HG03039 (cell line): Measurements from ENCODE around the gene CAMK2A.

Experiments used
- ATAC-seq: cut with Tn5 transposase; IDR thresholded peaks from one replicate; pipeline ENCODE4 v1.9.1; 2021; ENCODE audit warnings: mild to moderate bottlenecking, moderate library complexity; ENCODE audit not compliant: unreplicated experiment

Gene CAMK2A

DNA sequence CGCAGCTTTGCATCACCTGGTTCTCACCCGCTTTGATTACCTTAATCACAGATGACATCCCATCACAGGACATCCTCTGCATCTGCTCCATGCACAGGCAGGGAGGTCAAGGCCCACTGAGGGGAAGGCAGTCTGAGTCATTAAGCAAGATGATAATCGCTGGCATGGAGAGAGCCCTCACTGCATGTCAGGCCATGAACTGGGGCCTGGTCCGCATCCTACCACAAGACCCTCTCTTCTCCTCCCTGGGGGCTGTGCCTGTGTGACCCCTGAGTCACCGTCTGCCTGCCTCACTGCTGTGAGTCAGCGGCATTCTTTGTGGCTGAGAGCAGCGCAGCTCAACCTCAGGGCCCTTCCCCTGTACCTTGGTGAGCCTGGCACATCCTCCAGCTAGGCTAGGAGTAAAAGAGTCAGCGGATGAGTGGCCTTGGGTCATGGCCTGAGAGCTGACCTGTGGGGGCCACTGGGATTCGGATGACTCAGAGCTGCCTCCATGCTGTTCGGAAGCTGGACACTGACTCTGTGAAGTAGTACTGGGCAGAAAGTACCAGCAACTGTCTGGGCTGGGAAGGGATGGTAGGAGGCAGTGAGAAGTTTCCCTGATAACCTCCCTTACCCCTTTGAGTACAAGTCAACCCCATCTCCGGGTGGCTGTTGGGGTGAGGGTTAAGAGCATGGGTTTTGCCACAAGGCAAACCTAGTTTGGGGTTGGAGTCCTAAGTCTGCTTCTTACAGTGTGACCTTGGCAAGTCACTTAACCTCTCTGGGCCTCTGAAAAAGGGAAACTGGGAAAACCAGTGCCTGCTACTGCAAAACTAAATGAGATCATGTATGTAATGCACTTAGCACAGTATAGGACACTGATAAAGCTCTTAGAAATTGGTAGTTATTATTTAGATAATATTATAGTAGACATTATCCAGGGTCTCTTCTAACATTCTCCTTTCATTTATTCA lies 27.8 kb upstream of the CAMK2A start:
- no peak for ATAC-seq

DNA sequence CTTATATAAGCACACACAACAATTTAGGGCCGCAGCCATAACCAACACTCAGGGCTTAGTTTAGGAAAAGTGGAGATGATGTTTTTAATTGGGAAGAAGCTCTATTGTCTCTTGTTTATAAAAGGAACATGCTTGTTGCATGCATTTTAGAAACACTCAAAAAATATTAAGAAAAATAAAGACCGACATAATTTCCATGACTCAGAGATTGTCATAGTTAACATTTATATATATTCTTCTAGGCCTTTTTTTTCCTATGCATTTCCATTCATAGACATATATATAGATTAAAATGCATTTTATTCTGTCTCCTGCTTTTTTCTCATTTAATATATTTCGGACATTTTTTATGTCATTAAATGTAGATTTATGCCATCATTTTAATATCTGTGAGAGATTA lies 26.7 kb upstream of the CAMK2A start:
- no peak for ATAC-seq

DNA sequence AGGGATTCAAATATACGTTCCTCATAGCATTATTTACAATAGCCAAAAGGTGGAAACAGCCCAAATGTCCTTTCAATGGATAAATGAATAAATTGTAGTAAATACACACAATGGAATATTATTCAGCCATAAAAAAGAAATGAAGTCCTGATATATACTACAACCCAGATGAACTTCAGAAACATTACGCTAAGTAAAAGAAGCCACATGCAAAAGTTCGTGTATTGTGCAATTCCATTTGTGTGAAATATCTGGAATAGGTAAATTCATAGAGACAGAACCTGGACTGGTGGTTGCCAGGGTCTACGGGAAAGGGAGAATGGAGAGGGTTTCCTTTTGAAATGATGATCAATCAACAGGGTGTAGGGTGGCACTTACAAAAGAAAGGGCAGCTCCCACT lies 25.7 kb upstream of the CAMK2A start:
- ATAC-seq, result no peak

DNA sequence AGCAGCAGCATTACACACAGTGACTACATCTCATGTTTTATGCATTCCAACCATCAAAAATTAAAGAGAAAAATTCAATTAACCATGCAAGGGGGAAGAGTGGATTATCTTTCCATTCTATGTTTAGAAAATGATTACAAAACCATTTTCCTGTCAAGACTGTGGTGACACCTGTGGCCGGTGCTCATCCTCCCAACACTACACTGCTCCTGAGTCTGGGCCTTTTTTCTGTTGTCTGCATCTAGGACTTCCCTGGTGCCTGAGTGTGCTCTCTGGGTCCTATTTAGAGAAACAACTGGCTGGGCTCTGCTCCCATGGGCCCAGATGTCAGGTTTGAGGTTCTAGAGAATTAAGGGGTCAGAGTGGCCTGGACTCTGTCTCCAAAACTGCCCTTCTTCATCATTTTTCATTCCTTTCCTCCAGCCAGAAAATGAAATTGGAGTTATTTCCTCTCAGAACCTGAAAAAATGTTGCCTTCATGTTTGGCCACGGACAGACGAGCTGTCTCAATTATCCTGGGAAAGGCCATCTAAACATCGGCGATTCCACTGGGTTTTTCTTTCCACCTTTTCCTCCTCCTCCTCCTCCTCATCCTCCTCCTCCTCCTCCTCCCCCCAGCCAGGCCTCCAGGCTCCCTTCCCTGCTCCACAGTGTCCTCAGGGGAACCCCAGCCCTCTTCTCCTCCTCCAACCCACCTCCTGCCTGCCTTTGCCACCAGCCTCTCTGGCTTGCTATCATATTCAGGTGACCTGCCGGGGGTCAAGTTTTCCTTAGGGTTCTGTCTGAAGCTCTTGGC lies 24.5 kb upstream of the CAMK2A start:
- ATAC-seq, result no peak

DNA sequence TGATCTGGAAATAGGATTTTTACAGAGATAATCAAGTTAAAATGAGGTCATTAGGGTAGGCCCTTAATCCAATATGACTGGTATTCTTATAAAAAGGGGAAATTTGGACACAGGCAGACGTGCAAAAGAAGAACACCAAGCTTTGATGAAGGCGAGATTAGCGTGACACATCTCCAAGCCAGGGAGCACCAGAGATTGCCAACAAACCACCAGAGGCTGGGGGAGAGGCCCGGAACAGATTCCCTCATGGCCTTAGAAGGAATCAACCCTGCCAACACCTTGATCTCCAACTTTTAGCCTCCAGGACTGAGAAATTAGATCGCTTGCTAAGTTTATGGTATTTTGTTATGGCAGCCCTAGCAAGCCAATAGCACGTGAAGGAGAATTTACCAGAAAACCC lies 23.9 kb upstream of the CAMK2A start:
- ATAC-seq, result no peak

DNA sequence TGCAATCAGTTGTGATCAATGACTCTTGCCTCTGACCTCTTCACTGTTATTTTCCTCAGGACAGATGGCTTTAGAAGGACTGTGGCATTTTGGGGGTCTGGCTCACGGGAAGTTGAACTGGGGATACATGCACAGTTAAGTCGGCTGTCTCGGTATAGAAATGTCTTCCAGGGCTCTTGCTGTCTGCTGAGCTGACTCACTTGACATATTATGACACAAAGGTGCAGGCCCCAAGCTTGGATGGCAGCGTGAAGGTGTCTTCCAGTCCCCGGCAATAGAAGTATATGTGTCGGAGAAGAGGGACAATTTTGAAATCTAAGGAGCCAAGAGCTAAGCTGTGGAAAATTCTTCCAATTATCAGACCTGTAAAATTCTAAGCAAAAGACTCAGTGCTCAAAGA lies 22.9 kb upstream of the CAMK2A start:
- no peak for ATAC-seq

DNA sequence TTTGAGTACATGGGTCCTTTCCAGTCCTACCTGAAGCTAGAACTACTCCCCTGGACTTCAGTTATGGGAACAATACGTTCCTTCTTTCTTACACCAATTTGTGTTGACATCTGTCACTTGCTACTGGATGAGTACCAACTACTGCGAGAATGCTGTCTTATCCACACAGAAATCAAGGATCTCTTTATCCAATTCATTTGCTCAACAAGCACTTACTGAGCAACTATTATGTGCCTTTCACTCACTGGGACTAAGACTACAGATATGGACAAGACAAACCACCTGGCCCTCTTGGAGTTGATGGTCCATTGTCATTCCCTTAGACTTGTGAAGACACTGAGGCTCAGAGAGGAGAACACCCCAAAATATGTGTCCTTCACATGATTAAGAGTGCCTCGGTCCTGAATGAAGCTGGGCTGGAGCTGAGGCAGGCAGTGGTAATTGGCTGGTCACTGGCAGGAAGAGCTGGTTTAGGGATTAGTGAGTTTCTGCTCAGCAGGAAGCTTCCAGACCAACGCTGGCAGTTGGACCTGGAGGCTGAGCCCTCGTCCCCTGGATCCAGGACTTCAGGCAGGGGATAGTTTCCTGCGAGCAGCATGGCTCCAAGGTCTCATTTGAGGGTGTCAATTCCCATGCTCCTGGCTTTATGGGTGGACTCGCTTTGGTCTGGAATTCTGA lies 21.6 kb upstream of the CAMK2A start:
- ATAC-seq, result no peak

DNA sequence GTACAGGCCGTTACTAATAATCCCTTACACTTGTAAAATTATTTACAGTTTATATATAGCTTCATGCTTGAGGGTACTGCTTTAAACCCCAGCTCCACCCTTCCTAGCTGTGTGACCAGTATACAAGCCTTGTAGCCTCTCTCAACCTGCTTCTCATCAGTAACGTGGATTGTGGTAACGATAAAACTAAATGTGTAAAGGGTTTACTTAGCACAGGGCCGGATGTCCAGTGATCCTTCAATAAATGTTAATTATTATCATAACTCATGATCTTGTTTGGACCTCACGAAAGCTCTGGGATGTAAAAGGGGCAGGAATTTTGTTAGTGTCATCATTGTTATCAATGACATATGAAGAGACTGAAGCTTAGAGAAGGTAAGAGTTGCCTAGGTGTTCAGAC lies 20.7 kb upstream of the CAMK2A start:
- no peak for ATAC-seq

DNA sequence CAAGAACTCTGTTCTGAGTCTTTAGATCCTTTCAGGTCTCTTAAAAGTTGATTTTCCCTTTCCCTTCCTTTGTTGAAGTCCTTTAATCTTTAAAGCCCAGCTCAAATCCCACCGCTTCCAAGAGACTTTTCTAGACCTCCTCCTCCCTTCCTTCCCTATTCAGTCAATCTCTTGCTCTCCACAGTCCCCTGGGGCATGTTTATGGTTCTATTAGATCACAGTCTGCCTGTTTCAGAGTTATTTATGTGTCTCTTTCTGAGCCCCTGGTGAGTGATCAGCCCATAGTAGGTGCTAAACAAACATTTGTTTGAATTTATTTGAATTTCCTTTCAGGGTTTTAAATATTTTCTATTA lies 20.3 kb upstream of the CAMK2A start:
- ATAC-seq, result no peak

DNA sequence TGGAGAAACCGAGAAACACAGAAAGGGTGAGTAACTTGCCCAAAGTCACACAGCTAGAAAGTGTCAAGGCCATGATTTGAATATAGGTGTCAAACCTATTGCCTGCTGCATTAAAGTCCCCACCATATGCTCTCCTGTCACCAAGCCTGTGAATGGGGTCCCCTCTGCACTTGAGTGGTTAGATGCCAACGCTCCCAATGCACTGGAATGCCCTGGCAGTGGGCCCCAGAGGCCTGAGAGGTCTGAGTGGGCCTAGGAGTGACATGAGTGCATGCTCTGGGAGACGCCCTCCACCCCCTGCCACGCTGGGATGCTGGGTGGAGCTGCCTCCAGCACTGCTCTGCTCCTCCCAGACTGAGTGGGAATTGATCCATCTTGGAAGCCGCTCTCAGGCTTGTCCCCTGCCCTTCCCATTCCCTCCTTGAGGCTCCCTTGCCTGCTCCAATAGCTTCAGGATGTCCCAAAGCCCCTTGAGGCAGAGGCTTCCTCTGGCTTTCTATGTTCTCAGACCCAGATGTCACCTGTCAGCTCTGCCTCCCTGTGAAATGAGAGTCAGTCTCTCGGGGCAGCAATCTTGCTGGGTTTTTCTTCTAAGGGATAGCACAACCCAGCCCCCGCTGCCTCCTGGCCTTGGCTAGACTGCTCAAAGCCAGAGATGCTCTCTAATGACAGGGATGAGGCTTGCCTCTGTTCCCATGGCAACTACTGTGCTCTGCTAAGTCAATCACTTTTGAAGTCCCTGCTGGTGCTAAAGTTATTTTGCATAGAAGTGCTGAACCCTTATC lies 19.7 kb upstream of the CAMK2A start:
- no peak for ATAC-seq

DNA sequence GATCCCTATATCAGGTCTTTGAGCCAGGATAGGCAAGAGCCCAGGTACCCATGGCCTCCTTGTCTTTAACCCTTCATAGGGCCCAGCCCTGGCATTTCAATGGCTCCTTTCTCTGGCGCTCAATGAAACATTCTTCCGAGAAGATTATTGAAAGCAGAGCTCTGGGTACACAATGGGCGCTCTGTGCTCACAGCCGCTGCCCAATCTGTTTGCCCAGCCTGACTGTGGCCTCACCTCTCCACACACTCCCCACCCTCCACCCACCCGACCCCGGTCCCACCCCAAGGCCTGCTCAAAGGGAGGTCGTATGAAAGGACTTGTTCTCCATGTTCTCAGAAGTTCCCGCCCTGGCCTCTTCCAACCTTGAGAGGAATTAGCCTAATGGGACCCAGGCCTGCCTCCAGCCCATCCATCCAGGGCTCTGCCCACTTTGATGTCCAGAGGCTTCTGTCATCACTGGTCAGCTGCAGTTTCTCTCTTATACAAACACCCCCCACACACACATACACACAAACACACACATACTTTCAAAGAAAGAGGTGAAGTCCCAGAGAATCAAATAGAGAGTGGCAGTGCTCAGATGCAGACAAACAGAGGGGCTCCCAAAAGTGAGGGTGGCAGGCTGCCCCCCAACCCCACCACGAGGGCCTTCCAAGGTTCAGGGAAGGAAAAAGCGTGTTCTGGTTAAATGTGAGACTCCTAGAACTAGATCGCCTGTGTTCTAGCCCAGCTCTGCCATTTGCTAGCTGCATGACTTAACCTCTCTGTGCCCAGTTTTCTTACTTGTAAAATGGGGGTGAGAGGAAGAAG lies 18.2 kb upstream of the CAMK2A start:
- ATAC-seq, result no peak

DNA sequence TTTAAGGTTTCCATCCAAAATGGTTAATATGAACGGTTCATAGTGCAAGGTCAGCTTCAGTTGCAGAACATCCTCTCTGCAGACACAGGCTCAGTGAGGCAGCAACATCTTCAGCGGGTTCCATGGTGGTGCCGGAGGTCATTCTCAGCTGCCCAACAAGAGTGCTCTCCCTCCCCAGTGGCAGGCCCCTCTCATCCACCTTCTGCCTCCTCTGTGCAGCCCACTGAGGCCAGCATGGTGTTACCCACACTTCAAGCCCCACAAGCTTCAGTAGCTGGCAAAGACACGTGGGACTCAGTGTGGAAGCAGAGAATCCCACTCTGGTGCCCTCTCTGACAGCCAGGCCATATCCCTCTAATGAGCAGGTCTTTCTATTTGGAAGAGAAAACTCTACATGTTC lies 17.2 kb upstream of the CAMK2A start:
- no peak for ATAC-seq

DNA sequence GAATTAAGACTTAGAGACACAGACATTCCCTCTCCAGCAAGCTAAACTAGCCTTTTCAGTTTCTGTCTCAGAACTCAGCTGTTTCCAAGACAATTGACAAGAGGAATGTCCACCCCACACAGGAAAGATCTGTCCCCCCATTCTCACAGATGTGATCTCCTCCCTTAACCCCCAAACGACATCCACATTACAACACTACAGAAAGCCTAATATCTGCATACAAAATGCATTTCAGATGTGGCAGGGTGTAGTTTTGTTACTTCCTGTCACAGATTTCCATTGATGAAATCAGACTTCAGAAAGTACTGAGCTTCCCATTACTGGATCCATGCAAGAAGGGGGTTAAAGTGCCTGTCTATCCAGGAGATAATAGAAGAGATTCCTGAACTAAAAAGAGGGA lies 16.0 kb upstream of the CAMK2A start:
- ATAC-seq, result no peak

DNA sequence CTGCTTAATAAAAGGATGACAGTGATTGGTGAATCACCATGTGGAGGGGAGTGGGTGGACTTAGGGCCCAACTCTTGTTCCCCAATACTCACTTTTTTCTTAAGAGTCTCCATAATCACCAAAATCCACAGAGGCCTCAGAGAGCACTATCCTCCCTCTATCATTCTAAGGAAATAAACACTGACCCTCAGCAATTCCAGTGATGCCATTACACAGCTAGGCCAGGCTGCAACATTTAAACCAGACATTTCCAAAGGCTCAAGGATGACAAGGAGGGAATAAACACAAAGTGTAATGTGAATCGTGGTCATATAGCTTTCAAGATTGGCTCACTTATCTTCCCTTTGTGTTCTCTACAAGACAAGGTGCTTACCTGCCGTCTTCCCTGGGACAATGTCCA lies 15.5 kb upstream of the CAMK2A start:
- no peak for ATAC-seq

DNA sequence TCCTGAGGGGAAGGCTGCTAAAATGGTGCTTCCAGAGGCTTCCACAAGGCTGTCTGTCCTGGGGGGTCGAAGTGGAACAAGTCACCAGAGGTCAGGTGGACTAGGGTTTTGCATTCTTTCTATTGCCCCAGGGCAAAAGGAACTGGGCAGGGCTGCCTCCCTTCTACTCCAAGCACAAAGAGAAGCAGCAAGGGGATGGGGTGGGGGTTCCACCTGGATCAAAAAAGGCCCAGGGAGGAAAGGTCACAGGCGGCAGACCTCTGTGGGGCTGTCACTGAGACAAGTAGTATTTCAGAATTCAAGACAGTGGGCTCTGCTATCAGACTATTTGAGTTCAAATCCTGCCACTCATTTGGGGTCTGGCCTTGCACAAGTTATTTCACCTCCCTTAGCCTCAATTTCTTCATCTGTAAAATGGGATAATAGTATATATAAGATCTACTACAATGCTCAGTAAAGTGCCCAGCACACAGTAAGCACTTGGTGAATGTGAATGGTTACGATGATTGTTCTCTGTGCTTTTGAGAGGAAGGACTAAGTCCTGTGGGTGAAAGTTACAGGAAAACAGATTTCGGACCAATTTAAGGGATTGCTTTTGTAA lies 15.0 kb upstream of the CAMK2A start:
- ATAC-seq, result no peak

DNA sequence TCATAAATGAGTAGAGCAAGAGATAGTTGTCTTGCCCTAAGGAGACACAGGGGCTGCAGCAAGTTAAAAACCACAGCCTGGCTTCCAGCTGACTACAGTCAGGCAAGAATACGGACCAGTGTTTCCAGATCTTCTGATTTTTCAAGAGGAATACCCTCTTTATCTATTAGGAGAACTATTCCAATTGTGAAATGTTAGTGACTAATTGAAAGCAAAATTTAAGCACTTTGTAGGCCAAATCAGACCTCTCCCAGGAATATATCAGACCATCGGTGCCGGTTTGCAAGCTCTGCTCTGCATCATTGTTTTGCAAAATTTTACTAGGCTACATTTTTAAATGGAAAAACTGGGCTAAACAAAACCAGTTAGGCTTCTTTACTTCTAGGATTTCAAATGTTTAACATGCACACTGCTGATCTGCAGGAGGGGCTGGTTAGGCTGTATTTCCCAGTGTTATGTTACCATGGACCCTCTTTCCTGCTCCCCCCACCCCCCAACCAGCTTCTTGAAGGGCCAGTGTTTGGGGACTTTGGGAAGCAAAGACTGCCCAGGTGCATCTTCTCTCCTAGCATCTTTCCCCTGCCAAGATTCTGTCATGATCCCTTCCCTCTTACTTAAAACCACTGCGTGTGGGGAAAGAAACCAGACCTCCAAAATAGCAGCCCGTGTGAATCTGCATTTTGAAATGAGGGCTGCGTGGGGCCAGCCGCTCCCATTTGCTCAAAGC lies 14.2 kb upstream of the CAMK2A start:
- no peak for ATAC-seq

DNA sequence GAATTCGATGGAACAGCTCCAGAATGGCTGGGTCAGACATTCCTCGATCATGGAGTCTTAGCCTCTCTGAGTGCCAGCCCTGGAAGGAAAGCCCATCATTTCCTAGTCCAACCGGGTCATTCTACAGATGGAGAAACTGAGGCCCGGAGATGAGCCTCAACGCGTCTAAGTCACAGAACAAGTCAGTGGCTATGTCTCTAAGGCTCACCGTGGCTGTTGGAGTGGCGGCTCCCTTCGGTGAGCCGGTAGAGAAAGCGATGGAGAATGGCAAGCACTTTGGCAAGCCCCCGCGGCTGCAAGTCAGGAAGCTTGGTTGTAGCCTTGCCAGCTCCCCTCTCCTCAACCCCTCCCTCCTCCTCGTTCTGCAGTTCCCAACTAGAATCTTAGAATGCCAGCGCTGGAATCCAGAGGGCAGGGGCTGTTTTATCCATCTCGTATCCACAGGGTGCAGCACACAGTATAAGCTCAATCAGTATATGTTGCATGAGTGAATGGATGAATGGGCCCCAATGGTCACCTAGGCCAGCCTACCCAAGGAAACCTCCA lies 13.6 kb upstream of the CAMK2A start:
- ATAC-seq, result no peak

DNA sequence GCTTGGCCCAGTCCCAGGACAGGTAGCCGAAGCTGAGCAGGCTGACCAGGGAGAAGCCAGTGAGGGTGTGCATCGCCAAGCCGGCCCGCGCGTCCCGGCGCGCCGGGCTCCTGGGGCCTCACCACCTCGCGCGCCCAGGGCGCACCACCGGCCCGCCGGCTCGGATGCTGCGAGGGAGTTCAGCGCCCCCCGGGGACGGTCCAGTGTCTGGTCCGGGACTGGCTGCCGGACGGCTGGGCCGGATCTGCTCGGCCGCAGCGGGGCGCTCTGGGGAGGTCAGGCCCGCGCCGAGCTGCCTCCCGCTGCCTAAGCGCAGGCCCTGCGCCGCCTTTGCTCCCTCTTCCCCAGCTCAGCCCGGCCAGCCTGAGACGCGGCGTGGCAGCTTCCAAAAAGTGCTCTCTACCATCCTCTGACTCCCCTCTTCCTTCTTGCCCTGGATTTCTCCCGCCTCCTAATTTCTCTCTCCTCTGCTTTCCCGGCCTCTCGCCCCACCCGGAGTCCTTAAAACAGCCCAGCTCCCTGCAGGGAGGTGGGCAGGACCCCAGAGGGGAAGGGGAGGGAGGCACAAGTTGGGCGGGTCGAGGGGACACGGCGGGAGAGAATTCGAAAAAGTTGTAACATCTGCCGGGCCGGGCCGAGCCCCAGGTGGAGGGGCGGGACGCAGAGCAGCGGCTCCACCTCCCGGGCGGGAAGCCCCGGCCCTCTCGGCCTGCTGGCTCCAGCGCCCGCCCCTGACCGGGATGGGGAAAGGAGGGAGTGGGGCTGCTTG lies 12.9 kb upstream of the CAMK2A start, which contains the start of gene ARSI:
Gene ARSI (minus strand): TSS at position 605 of the 769 bp plus-strand sequence. CDS start 532 bp downstream, at position 73.
- ATAC-seq, result no peak
